RKO (cell line): ENCODE measurements around the gene PRKCE.

Experiments
- DNase-seq: peaks from one replicate; pipeline ENCODE4 v3.0.0-alpha.2; 2016; ENCODE audit warnings: low spot score

The PRKCE gene

GRCh38 chr2:45631955-45632354 is 19.5 kb upstream of the PRKCE start:
- no peak for DNase-seq

GRCh38 chr2:45634223-45634622 is 17.3 kb upstream of the PRKCE start:
- no peak for DNase-seq

DNA sequence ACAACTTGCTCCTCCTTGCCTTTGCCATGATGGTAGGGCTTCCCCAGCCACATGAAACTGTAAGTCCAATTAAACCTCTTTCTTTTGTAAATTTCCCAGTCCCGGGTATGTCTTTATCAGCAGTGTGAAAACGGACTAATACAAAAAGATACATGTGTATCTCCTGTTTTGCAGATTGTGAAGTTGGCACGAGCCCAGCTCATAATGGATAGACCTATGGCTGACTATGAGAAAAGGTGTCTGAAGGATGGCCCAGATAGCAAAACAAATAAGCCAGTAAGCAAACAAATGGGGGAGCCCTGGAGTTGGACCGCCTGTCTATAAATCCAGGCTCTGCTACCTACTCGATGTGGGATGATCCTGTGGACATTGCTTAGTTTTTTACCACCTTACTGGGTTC is 15.5 kb upstream of the PRKCE start:
- no peak for DNase-seq

GRCh38 chr2:45637440-45637839 is 14.0 kb upstream of the PRKCE start:
- DNase-seq: no peak

DNA sequence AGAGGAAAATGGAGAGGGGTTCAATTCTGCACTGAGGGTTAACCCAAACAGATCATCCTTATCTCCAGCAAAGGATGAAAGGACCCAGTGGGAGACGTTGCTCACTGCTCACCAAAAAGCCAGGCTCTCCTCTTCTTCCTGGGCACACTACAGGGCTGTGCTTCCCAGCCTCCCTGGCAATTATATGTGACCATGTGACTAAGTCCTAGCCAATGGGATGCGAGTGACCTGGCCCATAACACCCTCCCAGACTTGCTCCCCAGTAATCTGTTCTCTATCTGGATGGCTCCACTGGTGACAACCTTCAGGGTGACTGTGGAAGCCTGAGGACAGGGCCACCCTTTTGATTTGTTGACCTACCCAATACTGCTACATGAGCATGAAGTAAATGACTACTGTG is 10.9 kb upstream of the PRKCE start:
- no peak for DNase-seq

- DNase-seq: no peak
Measured at GRCh38 chr2:45643095-45643494, 8.4 kb upstream of the PRKCE start.

DNA sequence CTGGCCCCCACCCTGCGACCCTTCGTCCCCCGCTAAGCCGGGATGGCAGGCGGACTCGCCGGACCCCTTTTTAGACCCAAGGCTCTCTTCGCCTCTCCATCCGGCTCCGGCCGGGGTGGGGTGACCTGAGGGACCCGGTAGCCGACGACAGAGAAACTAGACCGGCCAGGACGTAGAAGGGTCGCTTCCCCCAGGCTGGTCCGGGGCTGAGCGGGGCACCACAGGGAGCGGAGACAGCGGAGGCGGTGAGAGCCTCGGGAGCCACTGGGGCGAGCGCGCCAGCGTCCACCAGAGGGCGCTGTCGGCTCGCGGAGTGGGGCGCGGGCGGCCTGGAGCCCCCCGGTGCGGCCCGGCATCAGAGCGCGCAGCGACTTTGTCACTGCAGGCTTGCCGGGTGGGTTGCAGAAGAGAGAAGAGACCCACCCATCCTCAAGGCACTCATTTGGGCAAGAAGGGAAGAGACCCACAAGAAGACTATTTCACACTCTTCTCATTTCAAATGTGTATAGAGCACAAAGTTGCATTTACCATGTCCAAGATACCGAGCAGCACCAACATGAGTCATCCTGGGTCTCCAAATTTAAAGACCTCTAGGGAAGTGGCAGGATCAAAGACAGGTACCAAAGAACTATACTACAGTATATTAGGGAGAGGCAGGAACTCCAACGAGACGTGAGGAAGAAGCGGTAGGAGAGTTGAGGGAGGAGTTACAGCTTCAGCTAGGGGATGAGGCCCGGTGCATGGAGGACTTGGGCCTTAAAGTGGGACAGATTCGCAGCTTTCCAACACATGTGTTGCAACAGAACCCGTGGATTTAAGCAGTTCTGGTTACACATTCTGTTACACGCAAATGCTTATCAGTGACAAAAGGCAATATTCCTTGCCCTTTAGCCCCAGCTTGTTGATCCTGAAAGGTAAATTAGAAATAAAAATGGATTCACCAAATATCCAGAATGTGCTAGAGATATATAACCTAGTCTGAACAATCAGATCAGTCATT is 7.6 kb upstream of the PRKCE start:
- DNase-seq: peak; percentile 57

DNA sequence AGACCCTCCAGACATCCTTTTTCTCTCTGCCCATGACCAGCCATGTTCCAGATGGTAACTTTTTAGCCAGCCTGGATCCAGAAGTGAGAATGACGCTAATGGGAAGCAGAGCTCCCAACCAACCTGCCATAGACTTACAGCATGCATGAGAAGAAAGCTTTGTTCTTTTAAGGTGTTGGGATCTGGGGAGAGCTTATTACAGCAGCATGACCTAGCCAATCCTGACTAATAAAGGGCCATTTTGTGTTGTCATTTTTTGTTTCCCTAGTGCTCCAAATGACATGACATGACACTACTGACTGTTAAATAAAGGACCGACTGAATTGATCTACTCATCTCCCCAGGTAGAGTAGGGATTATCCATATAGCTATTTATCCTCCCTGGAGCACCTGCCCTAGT is 5.2 kb upstream of the PRKCE start:
- no peak for DNase-seq

GRCh38 chr2:45647356-45647755 is 4.1 kb upstream of the PRKCE start:
- DNase-seq: no peak

DNA sequence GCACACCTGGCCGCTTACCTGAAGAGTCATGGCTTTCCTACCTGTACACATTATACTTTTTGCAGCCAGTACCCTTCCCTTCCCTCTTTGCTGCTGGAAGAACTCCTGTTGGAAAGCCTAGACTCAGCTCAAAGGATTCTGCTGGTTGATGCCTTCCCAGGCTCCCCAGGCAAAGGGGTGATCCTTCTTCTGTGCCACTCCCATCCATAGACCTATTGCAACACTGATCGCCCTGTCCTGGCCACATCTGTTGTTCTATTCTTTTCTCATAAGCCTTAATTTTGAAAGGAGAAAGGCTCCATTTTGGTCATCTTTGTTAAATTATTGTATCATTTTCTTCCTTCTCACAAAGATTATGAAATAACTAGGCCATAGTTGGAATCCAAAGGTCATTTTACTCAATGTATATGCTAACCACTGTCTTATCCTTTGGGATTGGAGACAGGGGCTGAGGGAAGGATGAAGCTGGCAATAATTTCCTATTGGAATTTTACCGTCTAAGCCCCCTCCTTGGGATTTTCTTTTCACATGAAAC is 3.4 kb upstream of the PRKCE start:
- no peak for DNase-seq

GRCh38 chr2:45648636-45649035 is 2.8 kb upstream of the PRKCE start:
- no peak for DNase-seq

DNA sequence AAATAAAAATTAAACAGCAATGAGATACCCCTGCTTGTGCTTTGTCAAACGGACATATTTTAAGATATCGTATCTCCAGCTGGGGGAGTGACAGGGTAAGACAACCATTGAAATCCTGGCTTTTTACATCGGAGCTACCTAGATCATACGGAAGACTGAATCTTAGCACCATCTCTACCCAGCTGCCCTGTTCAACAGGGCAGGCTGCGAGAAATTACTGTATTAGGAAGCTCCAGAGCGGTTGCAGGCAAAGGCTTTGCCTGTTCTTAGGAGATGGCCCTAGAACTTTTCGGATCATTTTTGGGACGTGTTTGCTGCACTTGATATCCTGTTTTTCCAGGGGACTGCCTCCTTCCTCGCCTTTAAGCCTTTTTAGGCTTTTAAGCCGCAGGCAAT is 2.0 kb upstream of the PRKCE start:
- no peak for DNase-seq

DNA sequence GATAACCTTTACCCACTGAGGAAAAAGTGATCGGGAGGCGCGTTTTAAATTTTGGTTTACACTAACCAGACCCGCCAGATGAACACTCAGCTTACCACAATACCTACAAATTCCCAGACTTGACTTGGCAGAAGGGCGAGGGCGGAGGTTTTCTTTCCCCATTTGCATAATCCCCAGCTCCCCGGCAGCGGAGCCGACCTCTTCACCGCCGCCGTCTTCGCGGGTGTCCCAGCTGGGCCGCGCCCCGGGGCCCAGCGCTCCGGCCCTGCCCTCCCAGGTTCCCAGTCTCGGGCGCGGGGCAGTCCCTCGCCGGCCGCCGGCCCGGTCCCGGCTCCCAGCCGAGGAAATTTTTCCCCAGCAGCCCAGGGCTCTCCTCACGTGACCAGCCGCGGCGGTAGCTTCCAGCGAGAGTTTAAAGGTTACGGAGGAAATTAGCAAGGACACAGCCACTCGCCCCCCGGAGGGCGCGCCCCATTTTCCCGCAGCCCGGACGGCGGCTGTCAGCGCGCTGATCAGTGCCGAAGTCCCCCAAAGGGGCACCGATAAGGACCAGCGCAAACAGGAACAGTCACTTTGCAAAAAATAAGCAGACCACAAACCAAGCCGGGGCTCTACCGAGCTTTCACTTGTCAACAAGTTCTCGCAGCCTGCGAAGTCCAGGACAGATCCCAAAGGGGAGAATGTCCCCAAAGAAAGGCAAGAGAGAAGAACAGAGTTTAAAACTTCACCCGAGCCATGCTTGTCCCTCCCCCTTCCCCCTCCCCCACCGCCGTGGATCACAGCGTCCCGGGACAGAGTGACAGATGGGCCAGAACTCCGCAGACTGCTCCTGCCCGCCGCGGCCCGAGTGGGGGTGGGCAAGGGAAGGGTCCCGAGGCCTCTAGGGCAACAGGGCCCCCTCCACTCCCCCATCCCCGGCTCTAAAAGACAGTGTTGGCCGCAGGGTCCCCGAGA is 1.3 kb upstream of the PRKCE start:
- peak; percentile 59 for DNase-seq

DNA sequence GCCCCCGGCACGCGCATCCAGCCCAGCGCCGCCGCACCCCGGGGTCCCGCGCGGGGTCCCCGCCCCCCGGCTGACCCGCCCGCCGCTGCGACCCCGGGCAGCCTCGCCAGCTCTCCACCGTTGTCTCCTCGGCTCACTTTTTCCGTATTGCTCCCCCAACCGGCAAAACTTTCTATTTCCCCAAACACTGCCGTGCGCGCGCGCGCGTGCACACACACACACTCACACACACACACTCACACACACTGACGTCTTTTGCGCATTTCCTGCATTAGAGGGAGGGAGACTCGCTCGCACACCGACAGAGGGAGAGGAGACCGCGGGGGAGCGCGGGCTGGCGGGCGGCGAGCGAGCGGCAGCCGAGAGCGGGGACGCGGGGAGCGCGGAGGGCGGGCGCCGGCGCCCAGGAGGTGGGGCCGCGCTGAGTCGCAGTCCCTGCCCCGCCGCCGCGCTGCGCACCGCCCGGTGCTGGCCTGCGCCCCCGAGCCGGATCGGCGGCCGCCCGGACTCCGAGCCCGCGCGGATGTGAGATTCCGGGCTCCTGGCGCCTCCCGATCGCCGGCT is 542 bp upstream of the PRKCE start:
- peak; percentile 93 for DNase-seq

GRCh38 chr2:45652090-45653031 is 886 bp downstream of the PRKCE start:
- peak; percentile 57 for DNase-seq

DNA sequence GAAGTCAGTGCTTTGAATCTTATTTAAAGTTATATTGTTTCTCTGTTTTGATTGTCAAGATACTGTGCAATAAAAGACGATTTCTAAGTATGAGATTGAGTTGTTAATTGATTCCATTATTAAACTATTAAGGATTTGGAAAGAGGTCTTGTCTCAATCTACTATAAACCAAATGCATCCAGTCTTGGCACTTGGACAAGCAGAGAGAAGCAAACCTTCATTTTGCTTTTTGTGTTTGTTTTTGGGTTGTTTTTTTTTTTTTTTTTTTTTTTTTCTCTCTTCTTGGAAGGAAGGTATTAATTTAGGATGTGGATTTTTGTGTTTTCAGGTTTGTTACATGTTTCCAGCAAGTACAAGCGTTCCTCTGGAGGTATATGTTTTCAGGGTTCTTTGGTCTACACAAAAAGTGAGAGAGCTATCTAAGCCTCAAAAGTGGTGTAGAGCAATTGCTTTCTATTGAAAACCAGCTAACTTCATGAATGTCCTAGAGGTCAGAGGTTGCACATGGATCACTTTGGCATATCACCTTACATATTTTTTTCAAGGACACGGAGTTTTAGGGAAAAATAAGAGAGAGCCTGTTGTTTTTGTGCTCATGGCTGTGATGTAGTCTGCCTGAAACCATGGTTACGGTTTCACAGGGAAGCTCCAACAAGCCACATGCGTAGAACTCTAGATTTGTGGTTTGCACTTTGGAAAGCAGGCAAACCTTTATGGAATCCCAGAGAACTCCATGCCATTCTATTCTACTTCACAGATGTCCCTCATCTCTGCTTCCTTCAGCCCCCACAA is 1.8 kb downstream of the PRKCE start:
- DNase-seq: no peak

- DNase-seq: no peak
Measured at GRCh38 chr2:45654250-45654649, 2.8 kb downstream of the PRKCE start.

- DNase-seq: no peak
Measured at GRCh38 chr2:45661828-45662227, 10.4 kb downstream of the PRKCE start.

DNA sequence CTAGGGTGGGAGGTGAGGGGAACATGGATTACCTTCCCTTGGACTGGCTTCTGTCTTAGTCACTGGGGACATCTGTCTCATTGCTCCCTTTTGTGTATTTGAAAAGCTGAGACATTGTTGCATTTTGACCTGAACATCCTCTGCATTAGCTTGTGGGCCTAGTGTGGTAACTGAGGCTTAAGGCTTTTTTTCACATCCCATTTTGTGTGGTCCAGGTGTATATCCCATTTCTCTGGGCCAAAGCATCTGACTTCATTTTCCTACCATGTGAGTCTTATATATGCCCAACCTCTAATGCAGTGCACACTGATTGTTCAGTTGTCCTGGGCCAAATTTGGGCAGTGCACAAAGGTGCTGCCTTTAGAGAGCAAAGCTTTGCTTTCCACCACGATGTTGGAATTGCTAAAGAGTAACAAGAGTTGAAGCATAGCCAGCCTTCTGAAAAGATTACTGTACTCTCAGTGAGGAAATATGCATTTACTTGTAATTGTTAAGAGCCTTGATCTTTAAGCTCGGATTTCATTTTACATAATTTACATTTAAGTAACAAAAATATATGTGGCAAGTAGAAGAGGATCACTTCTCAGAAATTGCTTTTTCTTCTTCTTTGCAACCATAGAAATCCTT is 13.3 kb downstream of the PRKCE start:
- no peak for DNase-seq

DNA sequence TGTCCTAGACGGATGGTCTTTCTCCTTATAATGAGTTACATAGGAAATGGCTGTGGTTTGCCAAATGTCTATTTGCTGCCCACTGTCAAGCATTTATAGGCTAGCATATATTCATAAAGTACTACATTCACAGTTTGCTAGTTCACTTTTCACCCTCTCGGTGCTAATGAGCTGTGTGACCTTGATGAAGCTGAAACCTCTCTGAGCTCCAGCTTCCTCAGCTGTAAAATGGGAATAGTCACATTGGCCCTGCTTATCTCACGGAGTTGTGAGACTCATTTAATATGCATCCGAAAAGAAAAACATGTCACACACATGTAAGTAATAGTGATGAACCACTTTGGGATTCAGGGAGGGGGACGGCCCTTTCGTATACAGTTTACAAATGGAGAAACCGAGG is 17.0 kb downstream of the PRKCE start:
- no peak for DNase-seq
